PC-9 (cell line): Measurements from ENCODE around the gene PRKAR2B.

Experiments
- EZH2 ChIP-seq: fragments of 200-600 bp; sonication (generic); IDR thresholded peaks from 2 replicates; pipeline ENCODE4 v1.8.0; 2017; ENCODE audit warnings: antibody characterized with exemption, low read depth
- TF ChIP-seq, protein P1 (sequence below): fragments of 200-600 bp; sonication (generic); conservative IDR thresholded peaks from 2 replicates; pipeline ENCODE4 v1.6.1; 2017; ENCODE audit warnings: mixed run types, antibody characterized with exemption, mild to moderate bottlenecking, moderate library complexity

DNA sequence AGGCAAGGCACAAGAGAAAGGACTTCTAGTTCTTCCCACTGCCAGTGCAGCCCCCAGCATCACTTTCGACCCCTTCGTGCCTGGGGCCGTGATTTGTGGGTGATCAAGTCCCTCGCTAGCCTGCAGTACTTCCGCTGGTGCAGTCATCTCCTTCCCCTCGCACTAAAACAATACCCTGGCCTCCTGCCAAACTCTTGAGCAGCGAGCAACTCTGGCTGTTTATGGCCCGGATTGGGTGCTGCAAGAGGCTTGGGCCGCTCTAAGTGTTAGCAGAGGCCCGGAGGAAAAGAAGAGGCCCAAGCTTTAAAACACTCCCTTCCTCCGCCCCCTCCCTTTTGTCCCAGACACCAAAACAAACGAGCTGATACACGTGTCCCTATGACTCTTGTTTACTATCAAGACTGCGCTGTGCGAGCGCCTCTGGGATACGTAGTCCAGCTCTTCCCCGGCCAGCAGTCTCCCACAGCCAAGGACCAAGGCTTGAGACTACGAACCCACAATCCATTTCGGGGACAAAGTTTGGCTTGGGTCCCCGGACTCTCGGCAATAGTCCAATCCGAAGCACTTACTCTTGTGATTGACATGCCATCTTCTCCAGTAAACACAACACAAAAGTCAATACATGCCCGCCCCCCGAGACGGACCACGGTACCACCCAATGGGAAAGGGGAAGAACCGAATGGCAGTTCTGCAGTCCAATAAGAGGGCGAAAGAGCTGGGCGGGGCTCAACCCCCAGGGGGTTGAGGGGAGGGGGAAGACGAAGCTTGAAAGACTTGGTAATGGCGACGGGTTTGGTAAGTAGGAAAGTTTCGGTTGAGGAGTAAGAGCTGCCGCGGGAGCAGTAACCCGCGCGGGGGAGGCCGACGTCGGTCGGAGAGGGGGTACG, 124.0 kb downstream of the PRKAR2B start, which contains the start of gene HBP1:
- TF ChIP-seq, protein P1, sequence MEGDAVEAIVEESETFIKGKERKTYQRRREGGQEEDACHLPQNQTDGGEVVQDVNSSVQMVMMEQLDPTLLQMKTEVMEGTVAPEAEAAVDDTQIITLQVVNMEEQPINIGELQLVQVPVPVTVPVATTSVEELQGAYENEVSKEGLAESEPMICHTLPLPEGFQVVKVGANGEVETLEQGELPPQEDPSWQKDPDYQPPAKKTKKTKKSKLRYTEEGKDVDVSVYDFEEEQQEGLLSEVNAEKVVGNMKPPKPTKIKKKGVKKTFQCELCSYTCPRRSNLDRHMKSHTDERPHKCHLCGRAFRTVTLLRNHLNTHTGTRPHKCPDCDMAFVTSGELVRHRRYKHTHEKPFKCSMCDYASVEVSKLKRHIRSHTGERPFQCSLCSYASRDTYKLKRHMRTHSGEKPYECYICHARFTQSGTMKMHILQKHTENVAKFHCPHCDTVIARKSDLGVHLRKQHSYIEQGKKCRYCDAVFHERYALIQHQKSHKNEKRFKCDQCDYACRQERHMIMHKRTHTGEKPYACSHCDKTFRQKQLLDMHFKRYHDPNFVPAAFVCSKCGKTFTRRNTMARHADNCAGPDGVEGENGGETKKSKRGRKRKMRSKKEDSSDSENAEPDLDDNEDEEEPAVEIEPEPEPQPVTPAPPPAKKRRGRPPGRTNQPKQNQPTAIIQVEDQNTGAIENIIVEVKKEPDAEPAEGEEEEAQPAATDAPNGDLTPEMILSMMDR, result no peak
- no peak for TF ChIP-seq EZH2
